Fibroblast of lung (primary cell): ENCODE data around the gene RPL10A. TPM values are rescaled to one million over a fixed set of nuclear protein-coding genes. Genes with fewer than 3 reads are reported as not detected.
"Not testable (repeated sequence)": the region's sequence is repeated elsewhere in the genome, so short reads cannot be mapped to it uniquely, and the experiment has no call there.

ENCODE experiments used
- DNase-seq, 2 donors: peaks; one replicate each; pipeline versions ENCODE4 v3.0.0 to v3.0.0-alpha.2; 2010; ENCODE audit warnings: low read depth in 2 of 2
- H2AFZ ChIP-seq: 2 replicates; pipeline ENCODE4 v1.5.1; 2012; ENCODE audit warnings: low read length, control low read depth, inconsistent platforms
- H3K27ac ChIP-seq: 2 replicates; pipeline ENCODE4 v1.5.1; 2011; ENCODE audit warnings: low read length, control low read depth; ENCODE audit not compliant: insufficient read depth
- H3K27me3 ChIP-seq: 2 replicates; pipeline ENCODE4 v1.5.1; 2011; ENCODE audit warnings: mild to moderate bottlenecking, low read length; ENCODE audit not compliant: control insufficient read depth, insufficient read depth
- H3K36me3 ChIP-seq: 2 replicates; pipeline ENCODE4 v1.5.1; 2011; ENCODE audit warnings: low read length; ENCODE audit not compliant: control insufficient read depth, insufficient read depth
- H3K4me1 ChIP-seq: 2 replicates; pipeline ENCODE4 v1.5.1; 2011; ENCODE audit warnings: low read length; ENCODE audit not compliant: control insufficient read depth, insufficient read depth; ENCODE audit errors: extremely low read depth
- H3K4me2 ChIP-seq: 2 replicates; pipeline ENCODE4 v1.5.1; 2011; ENCODE audit warnings: low read length, control low read depth; ENCODE audit not compliant: insufficient read depth; ENCODE audit errors: extremely low read depth
- H3K4me3 ChIP-seq, 4 experiments: fragments of 200-600 bp in 1 of 4; sonication (generic) in 1 of 4; replicated peaks in 1 of 4; 2 replicates each; pipeline ENCODE4 v1.5.1; 2011 to 2016; ENCODE audit warnings: low read length in 4 of 4, low read depth in 3 of 4, mild to moderate bottlenecking in 3 of 4, control low read depth in 2 of 4, inconsistent platforms in 1 of 4, mixed read lengths in 1 of 4; ENCODE audit not compliant: insufficient read depth in 1 of 4; ENCODE audit errors: control extremely low read depth in 1 of 4
- H3K79me2 ChIP-seq: 2 replicates; pipeline ENCODE4 v1.5.1; 2012; ENCODE audit warnings: mild to moderate bottlenecking, low read length, inconsistent platforms; ENCODE audit not compliant: control insufficient read depth, insufficient read depth
- H3K9ac ChIP-seq: 2 replicates; pipeline ENCODE4 v1.5.1; 2011; ENCODE audit warnings: mild to moderate bottlenecking, low read length, control low read depth; ENCODE audit not compliant: insufficient read depth
- H3K9me3 ChIP-seq: 2 replicates; pipeline ENCODE4 v1.5.1; 2012; ENCODE audit warnings: low read depth, low read length; ENCODE audit not compliant: control insufficient read depth, insufficient read depth
- H4K20me1 ChIP-seq: 2 replicates; pipeline ENCODE4 v1.5.1; 2011; ENCODE audit warnings: low read length; ENCODE audit not compliant: control insufficient read depth, insufficient read depth; ENCODE audit errors: extremely low read depth
- EZH2 ChIP-seq: IDR thresholded peaks from 2 replicates; pipeline ENCODE4 v1.5.1; 2012; ENCODE audit warnings: low read length, control low read depth, mild to moderate bottlenecking; ENCODE audit errors: missing control alignments
- polyA plus RNA-seq, 2 donors: library from polyadenylated mRNA; depleted of rRNA in 1 of 2; stranded (reverse) in 1 of 2; unstranded in 1 of 2; fragments of >200 nt; gene quantifications; 2 replicates each; pipeline ENCODE4 v1.2.1, GENCODE V29; 2011 to 2012; ENCODE audit warnings: missing spikeins in 1 of 2
- total RNA-seq: library from RNA; depleted of rRNA; stranded (reverse); fragments of >200 nt; gene quantifications from 2 replicates; pipeline ENCODE4 v1.2.1, GENCODE V29; 2014
- TF ChIP-seq, protein P1 (sequence below), 2 donors: IDR thresholded peaks in 1 of 2; conservative IDR thresholded peaks in 1 of 2; 1 replicate in 1 of 2; 2 replicates in 1 of 2; pipeline ENCODE4 v1.5.1; 2011 to 2012; ENCODE audit warnings: low read length in 2 of 2, control low read depth in 1 of 2, inconsistent platforms in 1 of 2, low read depth in 1 of 2, mild to moderate bottlenecking in 1 of 2

The RPL10A gene
- total and polyA plus RNA-seq, 2 donors (not counting 1 experiment from before 2014, with no cell fraction given): 1,754 to 1,911 TPM

DNA sequence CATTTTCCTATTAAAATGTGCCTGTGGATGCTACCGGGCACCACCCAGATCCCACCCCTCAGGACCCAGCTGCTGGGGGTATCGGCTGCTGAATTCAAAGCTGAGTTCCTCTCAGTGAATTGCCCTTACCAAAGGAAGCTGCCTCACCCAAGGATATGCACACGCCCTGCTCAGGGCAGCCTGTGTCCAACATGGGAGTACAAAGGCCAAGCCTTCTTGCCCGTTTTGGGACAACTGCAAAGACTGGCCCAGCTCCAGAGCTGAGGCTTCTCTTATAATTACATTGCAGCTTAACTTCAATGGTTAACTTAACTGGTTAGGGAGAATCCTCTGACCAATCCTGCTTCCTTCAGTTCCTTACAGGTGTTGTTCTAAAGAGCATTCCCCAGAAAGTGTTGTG, 35.9 kb upstream of the RPL10A start:
- no peaks in the 10 kb centered on the region for H3K9me3 ChIP-seq
- no peaks in the 10 kb centered on the region for H4K20me1 ChIP-seq
- H3K4me3 ChIP-seq: no peak overlapping the region
- no peak overlapping the region for H3K4me2 ChIP-seq
- H3K27me3 ChIP-seq: no peaks in the 10 kb centered on the region
- peaks cover 15% of the 10 kb centered on the region for H3K4me1 ChIP-seq
- H3K36me3 ChIP-seq: peaks cover 3% of the 10 kb centered on the region
- no peaks in the 10 kb centered on the region for H3K79me2 ChIP-seq
- no peak for DNase-seq
- H3K27ac ChIP-seq: no peak overlapping the region
- H2AFZ ChIP-seq: no peak overlapping the region
- TF ChIP-seq EZH2: no peak
- TF ChIP-seq, protein P1, sequence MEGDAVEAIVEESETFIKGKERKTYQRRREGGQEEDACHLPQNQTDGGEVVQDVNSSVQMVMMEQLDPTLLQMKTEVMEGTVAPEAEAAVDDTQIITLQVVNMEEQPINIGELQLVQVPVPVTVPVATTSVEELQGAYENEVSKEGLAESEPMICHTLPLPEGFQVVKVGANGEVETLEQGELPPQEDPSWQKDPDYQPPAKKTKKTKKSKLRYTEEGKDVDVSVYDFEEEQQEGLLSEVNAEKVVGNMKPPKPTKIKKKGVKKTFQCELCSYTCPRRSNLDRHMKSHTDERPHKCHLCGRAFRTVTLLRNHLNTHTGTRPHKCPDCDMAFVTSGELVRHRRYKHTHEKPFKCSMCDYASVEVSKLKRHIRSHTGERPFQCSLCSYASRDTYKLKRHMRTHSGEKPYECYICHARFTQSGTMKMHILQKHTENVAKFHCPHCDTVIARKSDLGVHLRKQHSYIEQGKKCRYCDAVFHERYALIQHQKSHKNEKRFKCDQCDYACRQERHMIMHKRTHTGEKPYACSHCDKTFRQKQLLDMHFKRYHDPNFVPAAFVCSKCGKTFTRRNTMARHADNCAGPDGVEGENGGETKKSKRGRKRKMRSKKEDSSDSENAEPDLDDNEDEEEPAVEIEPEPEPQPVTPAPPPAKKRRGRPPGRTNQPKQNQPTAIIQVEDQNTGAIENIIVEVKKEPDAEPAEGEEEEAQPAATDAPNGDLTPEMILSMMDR (conservative IDR thresholded peaks at IDR 0.05 in 1 of 2, IDR thresholded peaks at IDR 0.05 in 1 of 2; ENCODE audit: low read depth in 1 of 2, low read length in 2 of 2): no peak
- no peak overlapping the region for H3K9ac ChIP-seq

DNA sequence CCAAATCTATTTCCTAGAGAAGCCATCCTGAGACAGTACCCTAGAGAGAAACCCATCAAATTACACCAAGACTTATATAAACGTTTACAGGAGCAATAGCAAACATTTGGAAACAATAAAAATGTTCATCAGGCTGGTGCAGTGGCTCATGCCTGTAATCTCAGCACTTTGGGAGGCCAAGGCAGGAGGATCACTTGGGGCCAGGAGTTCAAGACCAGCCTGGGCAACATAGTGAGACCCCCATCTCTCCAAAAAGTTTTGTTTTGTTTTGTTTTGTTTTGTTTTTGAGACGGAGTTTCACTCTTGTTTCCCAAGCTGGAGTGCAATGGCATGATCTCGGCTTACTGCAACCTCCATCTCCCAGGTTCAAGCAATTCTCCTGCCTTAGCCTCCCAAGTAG, 35.5 kb upstream of the RPL10A start:
- H3K27me3 ChIP-seq, H3K9me3 ChIP-seq, DNase-seq, H3K79me2 ChIP-seq, H3K4me2 ChIP-seq, H3K4me3 ChIP-seq, H4K20me1 ChIP-seq, H2AFZ ChIP-seq, H3K27ac ChIP-seq, H3K36me3 ChIP-seq, H3K9ac ChIP-seq: not testable (repeated sequence)
- peaks cover 11% of the 10 kb centered on the region for H3K4me1 ChIP-seq

DNA sequence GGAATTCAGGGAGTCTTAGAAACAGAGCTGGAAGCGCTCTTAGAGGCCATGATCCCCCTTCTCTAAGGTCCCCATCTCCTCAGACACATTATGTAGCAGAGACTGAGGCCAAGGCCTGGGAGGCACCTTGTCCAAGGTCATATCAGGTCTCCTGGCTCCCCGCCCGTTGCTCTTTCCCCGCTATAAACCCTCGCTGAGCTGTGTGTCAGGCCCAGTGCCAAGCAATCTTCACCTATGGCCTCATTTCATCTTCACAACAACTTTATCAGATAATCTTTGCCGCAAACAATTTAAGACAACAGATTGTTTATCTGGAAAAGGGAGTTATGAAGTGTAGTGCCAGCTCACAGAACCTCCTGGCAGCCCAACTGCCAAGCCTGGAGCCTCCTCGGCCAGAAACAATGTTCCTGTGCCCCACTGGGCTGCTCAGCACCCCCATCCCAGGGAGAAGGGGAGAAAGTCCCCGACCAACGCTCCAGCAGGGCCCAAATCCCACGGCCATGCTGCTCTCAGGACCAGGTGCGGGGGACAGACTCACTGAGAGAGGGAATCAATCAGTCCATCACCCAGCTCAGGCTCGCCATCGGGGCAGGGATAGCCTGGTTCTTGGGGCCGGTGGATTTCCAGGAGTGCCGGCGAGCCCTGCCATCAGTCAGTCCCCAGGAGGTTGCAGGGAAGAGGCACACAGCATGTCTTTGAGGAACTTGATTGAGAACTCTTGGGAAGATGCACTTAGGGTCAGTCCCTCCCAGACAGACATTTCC, 32.9 kb upstream of the RPL10A start:
- no peaks in the 10 kb centered on the region for H3K79me2 ChIP-seq

More for the DNA sequence above, 32.9 kb upstream of the RPL10A start:
- no peak for DNase-seq
- no peak overlapping the region for H3K9ac ChIP-seq
- H3K9me3 ChIP-seq: no peaks in the 10 kb centered on the region
- no peaks in the 10 kb centered on the region for H3K27me3 ChIP-seq
- no peaks in the 10 kb centered on the region for H3K36me3 ChIP-seq
- no peaks in the 10 kb centered on the region for H3K4me1 ChIP-seq
- no peak overlapping the region for H3K4me3 ChIP-seq
- H3K4me2 ChIP-seq: no peak overlapping the region
- TF ChIP-seq EZH2: no peak
- H2AFZ ChIP-seq: no peak overlapping the region
- H4K20me1 ChIP-seq: no peaks in the 10 kb centered on the region
- no peak overlapping the region for H3K27ac ChIP-seq
